HepG2 (cell line): Measurements from ENCODE around the gene ARHGAP22. TPM values are rescaled to one million over a fixed set of nuclear protein-coding genes. Genes with fewer than 3 reads are reported as not detected.
"Not testable (repeated sequence)": the region's sequence is repeated elsewhere in the genome, so short reads cannot be mapped to it uniquely, and the experiment has no call there.

Source experiments
- ATAC-seq: fragments of 200-7000 bp; cut with Tn5 transposase; 3 replicates; pipeline ENCODE4 v1.9.1; 2020; ENCODE audit warnings: mild to moderate bottlenecking, moderate library complexity
- BruUV-seq: library from RNA; stranded (reverse); fragments of 400-500 nt; replicated peaks from 2 replicates; lab custom pipeline; 2021; lab: Mats Ljungman, UMichigan
- CTCF ChIA-PET: fragments of 300-600 bp; formaldehyde crosslinking; extraction: SDS; loops from one replicate; lab custom pipeline; 2021; ENCODE audit warnings: low total read pairs, inconsistent platforms, low intra/inter-chr PET ratio; lab: Yijun Ruan, JAX
- POLR2A ChIA-PET: fragments of 350-600 bp; sonication (Branson Sonifier 250); formaldehyde crosslinking; loops from one replicate; lab custom pipeline; 2020; ENCODE audit warnings: antibody characterized with exemption, inconsistent platforms; lab: Yijun Ruan, JAX
- DNase-seq: peaks from one replicate; pipeline ENCODE4 v3.0.0-alpha.2; 2015; ENCODE audit warnings: low spot score
- FAIRE-seq: peaks from 3 replicates; lab custom pipeline; 2011; peaks lifted over from hg19 to GRCh38; lab: Jason Lieb, UNC
- H2AFZ ChIP-seq: one replicate; pipeline ENCODE4 v1.6.1; 2011; ENCODE audit warnings: low read length, inconsistent platforms
- H3K27ac ChIP-seq: fragments of 300-600 bp; 3 replicates; pipeline ENCODE4 v1.8.0; 2011; ENCODE audit warnings: mixed run types, mild to moderate bottlenecking, mixed read lengths, low read length, inconsistent platforms; ENCODE audit not compliant: insufficient read depth; ENCODE audit errors: extremely low read length
- H3K27me3 ChIP-seq, 2 experiments: fragments of 200-600 bp in 1 of 2; 2 replicates in 1 of 2; 3 replicates in 1 of 2; pipeline versions ENCODE4 v1.6.0 to v1.8.0; 2011; ENCODE audit warnings: low read length in 2 of 2, mild to moderate bottlenecking in 2 of 2, moderate library complexity in 2 of 2, inconsistent platforms in 1 of 2; ENCODE audit not compliant: insufficient read depth in 2 of 2, control insufficient read depth in 1 of 2
- H3K36me3 ChIP-seq, 2 experiments: fragments of 200-600 bp in 1 of 2; replicated peaks in 1 of 2; 2 replicates in 1 of 2; 3 replicates in 1 of 2; pipeline versions ENCODE4 v1.5.1 to v1.8.0; 2011; ENCODE audit warnings: low read length in 2 of 2, inconsistent platforms in 1 of 2; ENCODE audit not compliant: insufficient read depth in 2 of 2, control insufficient read depth in 1 of 2
- H3K4me1 ChIP-seq: 2 replicates; pipeline ENCODE4 v1.5.1; 2012; ENCODE audit warnings: low read length, inconsistent platforms; ENCODE audit not compliant: insufficient read depth
- H3K4me2 ChIP-seq: 2 replicates; pipeline ENCODE4 v1.6.0; 2011; ENCODE audit warnings: low read depth, low read length, inconsistent platforms
- H3K4me3 ChIP-seq, 3 experiments: fragments of 200-600 bp in 1 of 3; sonication (generic), shearing (Covaris generic) in 1 of 3; replicated peaks in 1 of 3; 2 replicates each; pipeline ENCODE4 v1.5.1; 2011 to 2016; ENCODE audit warnings: low read length in 3 of 3, inconsistent platforms in 2 of 3, low read depth in 2 of 3, mild to moderate bottlenecking in 2 of 3, control low read depth in 1 of 3, mixed read lengths in 1 of 3; ENCODE audit not compliant: insufficient read depth in 1 of 3
- H3K79me2 ChIP-seq: one replicate; pipeline ENCODE4 v1.6.1; 2011; ENCODE audit warnings: low read length, inconsistent platforms; ENCODE audit not compliant: insufficient read depth
- H3K9ac ChIP-seq: 2 replicates; pipeline ENCODE4 v1.6.0; 2011; ENCODE audit warnings: mild to moderate bottlenecking, low read depth, low read length, inconsistent platforms; ENCODE audit not compliant: insufficient read depth
- H3K9me3 ChIP-seq: 2 replicates; pipeline ENCODE4 v1.5.1; 2012; ENCODE audit warnings: mild to moderate bottlenecking, low read length
- H4K20me1 ChIP-seq: 2 replicates; pipeline ENCODE4 v1.6.0; 2011; ENCODE audit warnings: inconsistent platforms, mild to moderate bottlenecking, low read length, moderate library complexity; ENCODE audit not compliant: insufficient read depth
- AKAP8 ChIP-seq: sonication (generic); formaldehyde crosslinking; IDR thresholded peaks from 2 replicates; pipeline ENCODE4 v1.5.1; 2020; ENCODE audit warnings: mild to moderate bottlenecking, missing genetic modification reagents
- HNRNPUL1 ChIP-seq: fragments of 200-400 bp; formaldehyde crosslinking; IDR thresholded peaks from 2 replicates; pipeline ENCODE4 v1.6.1; 2017; ENCODE audit warnings: low read depth, mild to moderate bottlenecking, low read length, moderate library complexity
- KMT2A ChIP-seq: sonication (generic); formaldehyde crosslinking; IDR thresholded peaks from 2 replicates; pipeline ENCODE4 v1.4.0; 2020; ENCODE audit warnings: missing genetic modification reagents
- PRDM4 ChIP-seq: sonication (generic); formaldehyde crosslinking; IDR thresholded peaks from 2 replicates; pipeline ENCODE4 v1.9.0; 2021; ENCODE audit warnings: missing genetic modification reagents, borderline replicate concordance
- RXRA ChIP-seq: sonication (generic); formaldehyde crosslinking; IDR thresholded peaks from 2 replicates; pipeline ENCODE4 v1.5.1; 2020; ENCODE audit warnings: missing genetic modification reagents
- ZNF18 ChIP-seq: sonication (generic); formaldehyde crosslinking; IDR thresholded peaks from 2 replicates; pipeline ENCODE4 v1.8.0; 2022; ENCODE audit warnings: mild to moderate bottlenecking, missing genetic modification reagents; ENCODE audit not compliant: insufficient replicate concordance
- WGBS: methylation state at CpG from one replicate; pipeline ENCODE4 v1.1.6; 2017; ENCODE audit warnings: low lambda C conversion rate; 5-methylcytosine and 5-hydroxymethylcytosine counted together
- in situ Hi-C: cut with HindIII; loops from 2 replicates; pipeline ENCODE4 v1.10.0; 2017; ENCODE audit warnings: low pct_unique_long_range_greater_than_20kb; ENCODE audit not compliant: extremely low pct_ligation_motif_present
- intact Hi-C: fragments of 100-400 bp; cut with micrococcal nuclease; formaldehyde crosslinking; loops from one replicate; pipeline ENCODE4 v1.10.0; 2022; ENCODE audit not compliant: unreplicated experiment
- polyA plus RNA-seq, 8 experiments: library from polyadenylated mRNA; depleted of rRNA in 3 of 8; stranded (reverse) in 7 of 8; unstranded in 1 of 8; fragments of >200 nt; fragmentation: Illumina TruSeq in 4 of 8; extraction: Trizol in 4 of 8; gene quantifications; 2 replicates each; pipeline versions ENCODE4 v1.2.1 to v1.2.3, GENCODE V29; 2011 to 2016; ENCODE audit warnings: low read depth in 4 of 8, missing spikeins in 1 of 8, mixed read lengths in 1 of 8; ENCODE audit not compliant: insufficient read depth in 1 of 8
- total RNA-seq, 5 experiments: library from RNA; depleted of rRNA; stranded (reverse); fragments of >200 nt; fragmentation: Illumina TruSeq; extraction: Trizol; gene quantifications; 2 replicates each; pipeline ENCODE4 v1.2.3, GENCODE V29; 2016; ENCODE audit warnings: low read depth in 1 of 5

Gene ARHGAP22
- total and polyA plus RNA-seq, 2 of the 13 experiments (the other 11 are each of a cell fraction or from before 2014, with no cell fraction given) = 0.08 to 0.38 TPM

- no peak for TF ChIP-seq PRDM4 (CRISPR knock-in tag)
- TF ChIP-seq HNRNPUL1 = no peak
- no peak for TF ChIP-seq KMT2A (CRISPR knock-in tag)
- TF ChIP-seq ZNF18 (CRISPR knock-in tag) = no peak
- no peak for TF ChIP-seq RXRA (CRISPR knock-in tag)
- no peak for TF ChIP-seq AKAP8 (CRISPR knock-in tag)
Measured at GRCh38 chr10:48648172-48648942, 43.5 kb upstream of the ARHGAP22 start (continued).

- H2AFZ ChIP-seq, in situ Hi-C loops, H3K9me3 ChIP-seq, H3K9ac ChIP-seq, ATAC-seq, DNase-seq, H3K4me2 ChIP-seq, H3K36me3 ChIP-seq, FAIRE-seq, H3K4me3 ChIP-seq, BruUV-seq, H3K4me1 ChIP-seq, intact Hi-C loops, CTCF ChIA-PET, H4K20me1 ChIP-seq, POLR2A ChIA-PET, H3K79me2 ChIP-seq, H3K27ac ChIP-seq: not testable (repeated sequence)
- peaks cover 0 to 15% of the 10 kb centered on the region in 2 experiments; a peak in 3 of 5 replicates for H3K27me3 ChIP-seq
- 3% methylated on average over 7 of the region's 7 CpGs for WGBS
Measured at GRCh38 chr10:48647073-48647472, 42.2 kb upstream of the ARHGAP22 start.
